ENCODE results near the gene SMARCA2.
A peak's percentile ranks its signal among the peaks of the same experiment; 100 is the strongest.

SMARCA2 gene

DNA sequence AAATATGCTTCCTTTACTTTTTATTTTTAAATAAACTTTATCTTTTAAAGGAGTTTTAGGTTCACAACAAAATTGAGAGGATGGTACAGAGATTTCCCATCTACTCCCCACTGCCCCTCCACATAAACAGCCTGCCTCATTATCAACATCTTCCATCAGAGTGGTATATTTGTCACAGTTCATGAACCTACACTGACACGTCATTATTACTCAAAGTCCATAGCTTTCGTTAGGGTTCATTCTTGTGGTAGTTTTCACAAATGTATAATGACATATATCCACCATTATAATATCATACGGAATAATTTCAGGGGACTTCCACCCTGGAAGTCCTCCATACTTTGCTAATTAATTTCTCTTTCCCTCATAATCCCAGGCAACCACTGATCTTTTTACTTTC, 204.9 kb downstream of the SMARCA2 start:
- DNase-seq, result no peak

DNA sequence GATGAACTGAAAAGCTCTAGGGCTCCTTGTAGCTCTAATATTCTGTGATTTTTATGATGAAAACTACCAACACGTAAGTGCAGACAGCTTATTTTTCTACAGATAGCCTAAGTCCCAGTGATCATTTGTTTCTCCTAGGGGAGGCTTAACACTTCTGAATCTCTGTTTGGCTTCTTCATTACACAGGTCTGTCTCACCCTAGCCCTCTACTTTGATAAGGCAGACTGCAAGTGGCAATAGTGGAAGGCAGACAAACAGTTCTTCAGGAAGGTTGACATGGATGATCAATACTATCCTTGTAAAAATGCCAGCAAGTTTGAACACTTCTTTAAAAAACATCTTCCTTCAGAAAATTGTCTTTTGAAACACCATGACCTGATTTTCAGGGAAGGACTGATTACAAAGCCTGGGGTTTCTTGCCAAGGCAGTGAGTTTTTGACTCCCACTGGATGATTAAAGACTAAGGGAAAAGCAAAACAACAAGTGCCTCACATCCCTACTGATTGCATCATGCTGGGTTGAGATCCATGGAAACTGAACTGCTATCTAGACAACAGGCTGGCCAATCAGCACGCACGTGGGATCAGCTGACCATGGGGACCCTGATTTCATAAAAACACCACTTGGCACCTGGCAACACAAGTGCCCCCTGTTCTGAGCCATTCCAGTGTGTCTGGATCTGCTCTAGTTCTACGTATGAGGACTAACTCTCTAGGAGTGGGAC, 212.2 kb downstream of the SMARCA2 start:
- no peak for DNase-seq

DNA sequence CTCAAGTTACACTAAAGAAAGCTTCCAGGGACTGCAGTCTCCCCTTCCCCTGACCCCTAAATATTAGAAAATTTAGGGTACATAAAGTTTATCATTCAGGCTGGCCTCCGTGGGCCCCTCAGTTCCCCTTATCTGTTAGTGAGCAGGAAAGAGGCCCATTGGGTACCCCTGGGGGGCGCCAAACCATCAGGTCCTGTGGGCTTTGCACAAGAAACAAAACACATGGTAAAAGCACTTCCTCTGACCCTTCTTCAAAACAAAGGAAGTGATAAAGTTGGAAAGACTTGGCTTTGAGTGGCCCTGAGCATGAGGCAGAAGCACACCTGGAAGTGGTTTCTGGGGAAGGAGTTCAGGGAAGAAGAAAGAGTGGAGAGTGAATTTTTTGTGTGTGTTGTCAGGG, 213.0 kb downstream of the SMARCA2 start:
- DNase-seq, result peak; percentile 73

DNA sequence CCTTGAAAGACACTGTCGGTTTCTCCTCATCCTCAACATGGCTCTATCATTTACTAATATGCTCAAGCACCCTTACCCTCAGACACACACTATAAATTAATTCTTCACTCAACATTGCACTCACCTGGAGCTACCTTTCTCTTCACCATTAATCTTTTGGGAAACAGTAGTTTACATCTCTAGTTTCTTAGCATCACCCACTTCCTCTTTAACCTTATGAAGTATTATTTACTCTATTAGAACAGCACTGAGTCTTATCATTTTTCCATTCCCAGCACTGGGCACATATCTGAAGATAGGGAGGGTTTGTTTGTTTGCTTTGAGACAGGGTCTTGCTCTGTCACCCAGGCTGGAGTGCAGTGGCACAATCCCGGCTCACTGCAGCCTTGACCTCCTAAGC, 213.5 kb downstream of the SMARCA2 start:
- DNase-seq, result no peak

DNA sequence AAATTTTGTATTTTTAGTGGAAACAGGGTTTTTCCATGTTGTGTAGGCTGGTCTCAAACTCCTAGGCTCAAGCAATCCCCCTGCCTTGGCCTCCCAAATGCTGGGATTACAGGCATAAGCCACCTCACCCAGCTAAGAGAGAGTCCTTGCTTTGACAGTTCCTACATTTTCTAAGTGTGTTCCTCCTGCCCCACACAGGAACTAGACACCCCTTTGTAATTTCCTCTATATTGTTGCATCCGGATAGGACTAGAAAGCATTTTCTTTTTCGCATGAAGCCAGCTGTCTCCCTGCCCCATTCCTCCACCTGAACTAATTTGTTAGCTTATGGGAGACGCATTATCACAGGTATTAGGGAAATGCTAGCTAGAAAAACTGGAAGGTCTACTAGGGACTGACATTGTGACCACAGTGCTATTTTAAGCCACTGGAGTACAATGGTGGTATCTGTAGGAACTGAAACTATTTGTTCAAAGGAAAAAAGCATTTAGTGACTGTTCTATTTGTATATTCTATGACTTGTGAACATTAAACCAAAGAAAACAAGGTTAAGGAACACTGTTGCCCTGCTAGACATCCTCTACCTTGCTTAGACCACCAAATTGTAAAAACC, 214.1 kb downstream of the SMARCA2 start:
- DNase-seq, result no peak

DNA sequence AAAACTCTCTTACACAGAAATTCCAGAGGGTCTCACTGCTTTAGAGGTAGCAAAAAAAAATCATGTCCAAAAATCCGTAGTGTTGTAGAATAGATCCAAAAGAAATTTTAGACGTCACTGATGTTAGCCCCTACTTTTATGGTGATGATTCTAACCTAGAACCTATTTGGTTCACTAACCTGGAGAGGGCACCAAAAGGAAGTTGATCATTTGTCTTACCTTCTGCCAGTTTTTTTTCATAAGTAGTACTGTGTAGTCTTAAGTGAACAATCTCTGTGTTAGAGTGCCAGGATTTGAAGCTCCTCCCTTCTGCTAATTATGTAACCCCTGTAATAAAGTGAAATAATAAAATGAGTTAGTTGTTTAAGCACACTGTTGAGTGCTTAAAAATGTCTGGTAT, 215.2 kb downstream of the SMARCA2 start:
- peak; percentile 44 for DNase-seq

DNA sequence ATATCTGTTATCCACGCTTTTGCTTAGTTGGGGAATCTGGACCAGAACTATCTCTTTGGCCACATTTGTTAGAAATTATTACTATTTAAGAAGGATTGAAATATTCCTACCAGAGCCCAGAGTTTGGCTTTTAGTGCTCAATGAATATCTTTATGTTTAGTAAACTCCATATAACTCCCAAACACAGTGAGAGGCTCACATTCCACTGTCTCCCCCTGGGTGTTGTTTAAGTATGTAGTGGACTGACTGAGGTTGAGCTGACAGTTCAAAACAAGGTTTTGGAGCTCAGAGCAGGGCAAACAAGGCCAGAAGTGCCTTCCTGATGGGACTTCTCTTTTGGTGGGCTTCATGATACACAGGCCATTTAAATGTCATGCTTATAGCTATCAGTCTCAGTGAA, 216.0 kb downstream of the SMARCA2 start:
- no peak for DNase-seq

DNA sequence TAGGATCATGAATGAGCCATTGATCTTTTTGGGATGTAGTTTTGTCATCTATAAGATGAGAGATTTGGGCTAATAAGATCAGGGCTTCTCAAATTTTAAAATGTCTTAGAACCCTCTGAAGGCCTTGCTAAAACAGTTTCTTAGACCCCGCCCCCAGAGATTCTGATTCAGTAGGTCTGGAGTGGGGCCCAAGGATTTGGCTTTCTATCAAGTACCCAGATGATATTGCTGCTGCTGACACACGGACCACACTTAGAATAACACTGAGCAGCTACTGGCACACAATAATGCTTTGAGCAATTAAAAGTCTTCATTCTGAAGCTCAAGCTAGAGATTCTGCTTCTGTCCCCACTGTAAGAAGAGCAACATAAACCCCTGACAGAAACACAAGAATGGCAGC, 216.7 kb downstream of the SMARCA2 start:
- no peak for DNase-seq

DNA sequence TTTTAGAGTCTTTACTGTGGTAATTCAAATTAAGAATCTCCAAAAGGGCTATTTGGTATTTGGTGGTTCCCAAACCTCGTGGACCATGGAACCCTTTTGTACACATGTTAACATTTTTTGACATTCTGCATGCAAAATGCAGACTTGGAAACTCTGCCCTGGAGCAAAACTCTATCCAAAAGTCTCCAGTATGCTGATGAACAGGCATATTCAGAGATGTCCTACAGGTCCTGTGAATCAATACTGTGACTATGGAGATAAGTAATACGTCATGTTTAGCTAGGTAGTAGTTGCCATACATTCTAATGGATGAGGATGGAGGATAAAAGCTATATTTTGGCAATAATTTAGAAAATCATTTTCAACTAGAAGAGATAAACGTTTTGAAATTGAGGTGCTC, 218.1 kb downstream of the SMARCA2 start:
- DNase-seq, result no peak

DNA sequence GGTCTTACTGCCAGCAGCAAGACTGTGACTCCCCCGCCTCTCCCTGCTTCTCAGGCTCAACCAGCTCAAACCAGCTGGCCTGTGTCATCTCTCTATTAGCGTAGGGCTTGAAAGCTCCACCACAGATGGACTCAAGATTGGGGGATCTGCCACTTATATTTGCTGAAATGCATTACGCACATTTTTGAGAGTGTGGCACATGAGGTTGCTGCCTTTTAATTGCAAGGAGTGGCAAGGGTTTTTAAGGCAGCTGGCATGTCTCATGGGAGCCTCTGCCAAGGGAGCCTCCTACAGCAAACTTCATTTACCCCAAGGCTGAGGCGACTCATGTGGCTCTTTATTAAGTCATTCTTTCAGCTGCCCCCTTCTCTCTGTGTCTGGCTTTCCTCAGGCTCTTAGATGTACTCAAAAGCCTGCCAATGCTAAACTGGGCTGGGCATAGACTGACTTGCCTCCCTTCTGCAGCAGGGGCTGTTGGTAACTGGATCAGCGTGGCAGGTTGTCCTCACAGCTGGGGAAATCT, 219.3 kb downstream of the SMARCA2 start:
- DNase-seq, result peak; percentile 87

DNA sequence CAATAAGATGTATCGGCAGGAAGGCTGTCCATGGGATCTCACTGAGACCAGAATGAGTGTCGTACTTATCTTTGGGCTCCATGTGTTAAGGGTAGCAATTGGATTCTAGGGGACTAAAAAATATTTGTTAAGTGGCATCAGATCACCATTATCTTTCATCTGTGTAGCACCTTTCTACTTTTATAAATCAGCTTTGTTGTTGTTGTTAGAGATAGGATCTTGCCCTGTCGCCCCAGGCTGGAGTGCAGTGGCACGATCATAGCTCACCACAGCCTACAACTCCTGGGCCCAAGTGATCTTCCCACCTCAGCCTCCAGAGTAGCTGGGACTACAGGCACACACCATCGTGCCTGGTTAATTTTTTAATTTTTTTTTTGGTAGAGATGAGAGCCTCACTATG, 220.5 kb downstream of the SMARCA2 start:
- DNase-seq, result no peak

DNA sequence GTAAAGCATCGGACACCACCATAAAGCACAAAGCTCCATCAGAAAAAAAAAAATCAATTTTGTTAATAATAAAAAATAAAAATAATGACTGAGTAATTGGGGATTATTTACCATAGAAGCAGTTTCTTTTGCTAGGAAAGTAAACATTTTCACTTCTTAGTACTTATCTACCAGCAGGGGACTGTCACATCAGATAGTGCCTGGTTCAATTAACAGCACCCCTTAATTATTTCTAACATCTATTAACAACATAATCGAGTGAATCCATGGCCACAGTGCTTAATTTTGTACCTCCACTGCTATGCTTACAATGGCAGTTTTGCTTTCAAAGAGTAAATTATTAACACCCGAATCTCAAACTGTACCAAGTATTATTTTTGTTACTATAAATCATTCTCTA, 221.7 kb downstream of the SMARCA2 start:
- peak; percentile 30 for DNase-seq

DNA sequence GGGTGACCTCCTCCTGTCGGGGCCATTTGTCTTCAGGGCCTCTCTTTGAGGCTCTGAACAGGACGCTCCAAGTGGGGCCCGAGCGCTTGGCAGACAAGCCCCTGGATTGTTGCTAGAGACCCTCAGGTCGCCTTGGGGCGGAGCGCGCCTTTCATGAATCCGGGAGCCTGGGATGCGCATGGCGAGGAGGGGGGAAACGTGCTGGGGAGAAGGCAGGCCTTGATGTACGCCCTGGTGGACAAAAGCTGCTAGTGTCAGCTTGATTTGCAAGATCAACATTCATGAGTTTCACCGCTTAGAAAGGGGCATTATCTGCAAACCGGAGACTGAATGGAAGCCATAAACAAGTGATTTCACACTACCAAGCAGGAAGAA, 226.3 kb downstream of the SMARCA2 start:
- DNase-seq, result no peak

DNA sequence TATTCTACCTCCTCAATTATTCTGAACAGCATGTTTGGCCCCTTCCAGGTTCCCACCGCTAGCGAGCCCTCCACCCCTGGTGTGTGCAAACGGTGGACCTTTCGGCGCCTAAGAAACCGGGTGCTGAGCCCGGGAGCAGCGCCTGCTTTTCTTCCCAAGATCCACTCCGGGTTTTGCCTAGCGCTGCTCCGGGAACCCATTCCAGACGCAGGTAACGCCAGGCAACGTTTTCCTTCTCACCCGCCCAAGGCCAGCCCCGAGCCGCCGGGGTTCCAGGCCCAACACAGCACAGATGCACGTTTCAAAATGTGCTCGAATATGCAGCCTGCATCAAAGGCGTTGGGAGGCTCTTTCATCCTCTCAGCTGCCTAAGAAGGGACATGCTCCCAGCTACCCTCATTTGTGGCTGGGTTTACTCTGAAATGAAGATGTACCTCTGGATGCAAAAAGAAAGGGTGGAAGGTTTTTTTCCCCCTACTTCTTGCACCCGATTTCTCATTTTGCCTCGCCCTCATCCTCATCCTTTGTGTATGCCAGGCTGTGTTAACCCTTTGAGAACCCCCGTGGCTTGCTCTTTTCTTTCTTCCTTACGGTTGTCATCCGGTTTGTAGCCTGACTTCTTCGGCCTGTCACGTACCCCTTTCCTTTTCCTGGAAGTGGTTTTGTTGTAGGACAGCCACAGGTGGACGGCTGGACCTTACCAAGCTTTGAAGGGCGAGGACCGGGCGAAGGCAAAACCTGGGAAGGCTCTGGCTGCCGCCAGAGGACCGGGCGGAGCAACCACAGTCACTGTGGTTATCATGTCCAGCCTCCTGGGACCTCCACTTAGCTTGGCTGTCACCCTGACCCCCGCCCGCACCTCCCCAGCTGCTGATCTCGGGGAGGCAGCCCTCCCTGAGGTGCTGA, 226.9 kb downstream of the SMARCA2 start:
- peak; percentile 96 for DNase-seq

DNA sequence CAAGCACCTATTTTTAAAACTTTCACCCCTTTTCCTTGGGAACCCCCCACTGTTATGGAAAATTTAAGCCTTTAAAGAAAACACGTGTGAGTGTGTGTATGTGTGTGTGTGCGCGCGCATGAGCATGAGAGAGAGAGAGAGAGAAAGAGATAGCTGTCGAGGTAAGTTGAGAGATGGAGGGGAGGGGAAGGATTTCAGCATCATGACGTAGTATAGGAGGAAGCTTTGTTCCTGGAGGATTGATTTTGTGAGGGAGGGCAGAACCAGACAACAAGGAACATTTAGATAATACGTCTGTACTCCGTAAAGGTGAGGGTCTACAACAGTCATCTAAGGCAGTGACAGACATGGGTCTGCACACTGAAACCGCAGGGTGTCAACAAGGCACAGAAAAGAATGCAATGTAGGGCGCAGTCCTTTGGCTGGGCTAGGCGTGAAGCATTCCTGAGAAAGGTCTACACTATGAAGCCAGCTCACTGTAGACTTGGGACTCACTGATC, 227.7 kb downstream of the SMARCA2 start:
- DNase-seq, result peak; percentile 69
